Mesothelial cell of epicardium (in vitro differentiated cells): ENCODE data around the gene CFHR5. TPM values are rescaled to one million over a fixed set of nuclear protein-coding genes. Genes with fewer than 3 reads are reported as not detected.
"Not testable (repeated sequence)": the region's sequence is repeated elsewhere in the genome, so short reads cannot be mapped to it uniquely, and the experiment has no call there.

Experiments
- DNase-seq, 2 experiments: peaks; one replicate each; pipeline ENCODE4 v3.0.0; 2021; ENCODE audit warnings: low spot score in 2 of 2; ENCODE audit not compliant: unreplicated experiment in 2 of 2
- H3K27ac Mint-ChIP-seq: 2 replicates; pipeline ENCODE4 v1.8.0; 2021; ENCODE audit warnings: mixed read lengths
- H3K27me3 Mint-ChIP-seq: 2 replicates; pipeline ENCODE4 v1.8.0; 2021; ENCODE audit warnings: low read depth, mixed read lengths
- H3K36me3 Mint-ChIP-seq: 2 replicates; pipeline ENCODE4 v1.8.0; 2021; ENCODE audit warnings: mixed read lengths
- H3K4me1 Mint-ChIP-seq: 2 replicates; pipeline ENCODE4 v1.8.0; 2021; ENCODE audit warnings: mixed read lengths
- H3K4me3 Mint-ChIP-seq: 2 replicates; pipeline ENCODE4 v1.8.0; 2021; ENCODE audit warnings: mild to moderate bottlenecking, moderate library complexity, mixed read lengths
- H3K9me3 Mint-ChIP-seq: 2 replicates; pipeline ENCODE4 v1.8.0; 2021; ENCODE audit warnings: mixed read lengths
- total RNA-seq: library from RNA; stranded (reverse); gene quantifications from 3 replicates; pipeline ENCODE4 v1.2.1, GENCODE V29; 2021
- TF ChIP-seq, protein P1 (sequence below): fragments of 200-600 bp; sonication (generic); IDR thresholded peaks from one replicate; pipeline ENCODE4 v1.5.0; 2021; ENCODE audit warnings: antibody characterized with exemption; ENCODE audit not compliant: unreplicated experiment

CFHR5 gene
- total RNA-seq, 1 donor from 2014 or later: not detected

DNA sequence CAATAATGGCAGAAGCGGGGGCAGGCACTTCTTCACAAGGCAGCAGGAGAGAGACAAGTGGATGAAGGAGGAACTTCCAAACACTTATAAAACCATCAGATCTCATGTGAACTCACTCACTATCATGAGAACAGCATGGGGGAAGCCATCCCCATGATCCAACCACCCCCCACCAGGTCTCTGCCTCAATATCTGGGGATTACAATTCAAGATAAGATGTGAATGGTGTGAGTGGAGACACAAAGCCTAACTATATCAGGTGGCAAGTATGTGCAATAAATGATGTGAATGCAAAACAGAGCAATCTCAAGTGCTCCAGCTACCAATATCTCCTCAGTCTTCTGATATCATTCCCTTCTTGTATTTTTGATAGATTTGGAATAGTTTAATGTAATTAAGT lies 21.4 kb upstream of the CFHR5 start:
- H3K27me3 Mint-ChIP-seq: peaks cover 3% of the 10 kb centered on the region
- no peaks in the 10 kb centered on the region for H3K9me3 Mint-ChIP-seq
- H3K4me1 Mint-ChIP-seq: no peaks in the 10 kb centered on the region
- DNase-seq: no peak
- TF ChIP-seq, protein P1, sequence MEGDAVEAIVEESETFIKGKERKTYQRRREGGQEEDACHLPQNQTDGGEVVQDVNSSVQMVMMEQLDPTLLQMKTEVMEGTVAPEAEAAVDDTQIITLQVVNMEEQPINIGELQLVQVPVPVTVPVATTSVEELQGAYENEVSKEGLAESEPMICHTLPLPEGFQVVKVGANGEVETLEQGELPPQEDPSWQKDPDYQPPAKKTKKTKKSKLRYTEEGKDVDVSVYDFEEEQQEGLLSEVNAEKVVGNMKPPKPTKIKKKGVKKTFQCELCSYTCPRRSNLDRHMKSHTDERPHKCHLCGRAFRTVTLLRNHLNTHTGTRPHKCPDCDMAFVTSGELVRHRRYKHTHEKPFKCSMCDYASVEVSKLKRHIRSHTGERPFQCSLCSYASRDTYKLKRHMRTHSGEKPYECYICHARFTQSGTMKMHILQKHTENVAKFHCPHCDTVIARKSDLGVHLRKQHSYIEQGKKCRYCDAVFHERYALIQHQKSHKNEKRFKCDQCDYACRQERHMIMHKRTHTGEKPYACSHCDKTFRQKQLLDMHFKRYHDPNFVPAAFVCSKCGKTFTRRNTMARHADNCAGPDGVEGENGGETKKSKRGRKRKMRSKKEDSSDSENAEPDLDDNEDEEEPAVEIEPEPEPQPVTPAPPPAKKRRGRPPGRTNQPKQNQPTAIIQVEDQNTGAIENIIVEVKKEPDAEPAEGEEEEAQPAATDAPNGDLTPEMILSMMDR: no peak
- H3K4me3 Mint-ChIP-seq: no peak overlapping the region
- H3K27ac Mint-ChIP-seq: no peak overlapping the region
- H3K36me3 Mint-ChIP-seq: no peaks in the 10 kb centered on the region

DNA sequence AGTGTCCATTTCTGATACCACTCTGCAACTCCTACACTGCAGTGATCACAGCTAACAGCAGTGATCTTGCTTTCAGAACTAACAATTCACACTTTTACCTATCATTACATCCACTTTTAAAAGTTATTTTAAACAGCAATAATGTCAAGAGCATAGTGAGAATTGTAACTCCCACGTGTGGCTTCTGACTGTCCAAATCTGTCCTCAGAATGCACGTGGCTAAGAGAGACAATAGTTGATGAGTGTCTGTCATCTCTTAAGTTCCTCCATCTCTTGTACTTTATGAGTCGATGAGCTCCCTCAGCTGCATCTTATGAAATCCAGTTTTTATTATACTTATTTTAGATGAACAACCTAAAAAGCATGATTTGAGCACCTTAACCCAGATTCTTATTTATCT lies 16.5 kb upstream of the CFHR5 start:
- H3K9me3 Mint-ChIP-seq: peaks cover 3% of the 10 kb centered on the region
- TF ChIP-seq, protein P1: no peak
- DNase-seq: no peak
- H3K4me1 Mint-ChIP-seq: no peaks in the 10 kb centered on the region
- no peak overlapping the region for H3K27ac Mint-ChIP-seq
- no peaks in the 10 kb centered on the region for H3K36me3 Mint-ChIP-seq
- peaks cover 3% of the 10 kb centered on the region for H3K27me3 Mint-ChIP-seq
- no peak overlapping the region for H3K4me3 Mint-ChIP-seq

DNA sequence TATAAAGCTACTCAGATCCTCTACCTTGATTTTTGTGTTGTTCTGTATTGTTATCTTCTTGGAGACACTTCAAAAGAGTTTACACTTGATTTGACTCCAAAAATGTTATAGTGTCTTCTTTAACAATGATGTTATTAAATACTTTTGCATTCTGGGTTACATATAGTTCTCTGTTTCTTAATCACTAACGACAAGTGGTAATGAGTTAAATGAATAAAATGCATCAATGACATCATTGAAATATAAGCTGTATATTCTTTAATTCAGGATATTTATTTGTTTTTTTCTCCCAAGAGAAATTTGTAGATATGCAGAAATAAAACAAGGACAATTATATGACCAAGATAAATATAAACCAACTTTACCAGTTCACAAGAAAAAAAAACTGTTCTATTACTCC lies 7.2 kb upstream of the CFHR5 start:
- H3K9me3 Mint-ChIP-seq: no peaks in the 10 kb centered on the region
- no peaks in the 10 kb centered on the region for H3K4me1 Mint-ChIP-seq
- H3K27ac Mint-ChIP-seq: no peak overlapping the region
- H3K27me3 Mint-ChIP-seq: no peaks in the 10 kb centered on the region
- TF ChIP-seq, protein P1: no peak
- no peaks in the 10 kb centered on the region for H3K36me3 Mint-ChIP-seq
- no peak for DNase-seq
- H3K4me3 Mint-ChIP-seq: no peak overlapping the region

DNA sequence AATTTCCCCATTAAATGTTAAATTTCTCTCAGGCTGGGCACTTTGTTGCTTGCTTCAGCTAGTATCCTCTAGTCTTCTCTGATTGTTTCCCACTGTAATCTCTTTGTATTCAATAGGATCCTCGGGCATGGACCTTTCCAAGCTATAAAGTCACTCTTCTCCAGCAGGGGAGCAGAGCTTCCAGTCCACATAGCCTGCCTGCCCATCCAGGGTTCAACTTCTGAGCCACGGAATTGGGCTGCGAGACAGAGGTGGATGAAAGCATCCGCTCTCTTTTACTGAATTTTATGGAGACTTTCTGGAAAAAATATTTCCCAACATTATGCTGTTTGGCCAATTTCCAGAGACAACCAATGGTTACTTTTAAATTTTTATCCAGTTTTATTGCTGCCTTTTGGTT lies 1.1 kb upstream of the CFHR5 start:
- TF ChIP-seq, protein P1: no peak
- H3K4me1 Mint-ChIP-seq: no peaks in the 10 kb centered on the region
- H3K4me3 Mint-ChIP-seq: no peak overlapping the region
- no peaks in the 10 kb centered on the region for H3K27me3 Mint-ChIP-seq
- no peak overlapping the region for H3K27ac Mint-ChIP-seq
- no peak for DNase-seq
- H3K36me3 Mint-ChIP-seq: no peaks in the 10 kb centered on the region
- no peaks in the 10 kb centered on the region for H3K9me3 Mint-ChIP-seq

DNA sequence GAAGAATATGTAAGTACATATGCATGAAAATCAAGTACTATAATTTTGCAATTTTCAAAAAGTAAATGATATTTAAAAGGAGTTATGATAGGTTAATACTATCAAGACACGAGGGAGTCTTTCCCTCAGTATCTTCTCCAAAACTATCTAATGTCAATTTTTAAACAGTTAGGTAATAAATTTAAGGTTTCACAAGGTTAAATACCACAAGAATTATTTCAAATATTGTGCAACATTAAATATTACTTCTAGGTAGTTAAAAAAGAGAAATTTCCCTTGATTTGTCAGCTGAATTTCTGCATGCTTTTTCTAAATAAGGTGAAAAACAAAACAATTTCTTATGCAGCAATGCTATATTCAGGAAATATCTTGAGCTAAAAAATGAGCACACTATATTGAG lies 3.5 kb downstream of the CFHR5 start:
- H3K27ac Mint-ChIP-seq: no peak overlapping the region
- no peaks in the 10 kb centered on the region for H3K36me3 Mint-ChIP-seq
- H3K9me3 Mint-ChIP-seq: peaks cover 1% of the 10 kb centered on the region
- H3K4me1 Mint-ChIP-seq: no peaks in the 10 kb centered on the region
- H3K4me3 Mint-ChIP-seq: no peak overlapping the region
- peaks cover 3% of the 10 kb centered on the region for H3K27me3 Mint-ChIP-seq
- TF ChIP-seq, protein P1: no peak
- DNase-seq: no peak

DNA sequence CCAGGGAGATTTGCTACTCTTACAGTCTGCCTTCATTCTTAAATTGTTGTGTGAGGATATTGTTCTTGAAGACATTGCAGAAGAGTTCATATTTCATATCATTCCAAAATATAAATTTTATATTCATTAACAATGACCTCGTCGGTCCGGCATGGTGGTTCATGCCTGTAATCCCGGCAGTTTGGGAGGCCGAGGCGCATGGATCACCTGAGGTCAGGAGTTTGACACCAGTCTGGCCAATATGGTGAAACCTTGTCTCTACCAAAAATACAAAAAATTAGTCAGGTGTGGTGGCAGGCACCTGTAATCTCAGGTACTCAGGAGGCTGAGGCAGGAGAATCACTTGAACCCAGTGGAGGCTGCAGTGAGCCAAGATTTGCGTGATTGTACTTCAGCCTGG lies 4.9 kb downstream of the CFHR5 start:
- not testable (repeated sequence) for H3K36me3 Mint-ChIP-seq, H3K9me3 Mint-ChIP-seq, H3K27me3 Mint-ChIP-seq, DNase-seq, H3K4me3 Mint-ChIP-seq, H3K27ac Mint-ChIP-seq, H3K4me1 Mint-ChIP-seq

DNA sequence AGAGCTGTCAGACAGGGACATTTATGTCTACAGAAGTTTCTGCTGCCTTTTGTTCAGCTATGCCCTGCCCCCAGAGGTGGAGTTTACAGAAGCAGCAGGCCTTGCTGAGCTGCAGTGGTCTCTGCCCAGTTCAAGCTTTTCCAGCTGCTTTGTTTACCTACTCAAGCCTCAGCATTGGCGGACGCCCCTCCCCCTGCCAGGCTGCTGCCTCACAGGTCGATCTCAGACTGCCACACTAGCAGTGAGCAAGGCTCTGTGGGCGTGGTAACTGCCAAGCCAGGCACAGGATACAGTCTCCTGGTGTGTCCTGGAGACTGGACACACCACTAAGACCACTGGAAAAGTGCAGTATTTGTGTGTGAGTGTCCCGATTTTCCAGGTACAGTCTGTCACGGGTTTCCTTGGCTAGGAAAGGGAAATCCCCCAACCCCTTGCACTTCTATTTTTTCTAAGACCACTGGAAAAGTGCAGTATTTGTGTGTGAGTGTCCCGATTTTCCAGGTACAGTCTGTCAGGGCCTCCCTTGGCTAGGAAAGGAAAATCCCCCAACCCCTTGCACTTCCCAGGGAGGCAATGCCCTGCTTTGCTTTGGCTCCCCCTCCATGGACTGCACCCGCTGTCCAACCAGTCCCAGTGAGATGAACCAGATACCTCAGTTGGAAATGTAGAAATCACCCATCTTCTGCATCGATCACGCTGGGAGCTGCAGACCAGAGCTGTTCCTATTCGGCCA lies 14.7 kb downstream of the CFHR5 start:
- peak overlapping the region; percentile 34 for H3K4me3 Mint-ChIP-seq
- H3K27me3 Mint-ChIP-seq, H3K4me1 Mint-ChIP-seq, H3K36me3 Mint-ChIP-seq, H3K27ac Mint-ChIP-seq: not testable (repeated sequence)
- DNase-seq: peak in 1 of 2 experiments; percentile 39
- peaks cover 20% of the 10 kb centered on the region for H3K9me3 Mint-ChIP-seq
